ENCODE measurements around the gene ADK. TPM values are rescaled to one million over a fixed set of nuclear protein-coding genes. Genes with fewer than 3 reads are reported as not detected.

Gene ADK
- total RNA-seq, 1 experiment from 2014 or later = 159 TPM

GRCh38 chr10:74518061-74518460 is 367.0 kb downstream of the ADK start:
- Histone ChIP-seq H3K4me1 (replicated peaks; ENCODE audit: insufficient read depth) (no peaks in the 10 kb centered on the region), H3K79me2 (ENCODE audit: low read depth) (no peaks in the 10 kb centered on the region), H3K27ac (no peak overlapping the region), H3K9me2 (ENCODE audit: insufficient read depth) (0 out of 2 replicates have a peak, but pooled peaks cover 3% of the 10 kb centered on the region), H3K4me2 (no peak overlapping the region), H3K4me3 (no peak overlapping the region), H3F3A (ENCODE audit: insufficient read depth, low read depth) (no peaks in the 10 kb centered on the region), H3K36me3 (ENCODE audit: low read depth) (no peaks in the 10 kb centered on the region), H3K9me3 (ENCODE audit: insufficient read depth, low read depth) (peaks cover 5% of the 10 kb centered on the region), H4K20me1 (ENCODE audit: insufficient read depth) (0 out of 2 replicates have a peak, but pooled peaks cover 3% of the 10 kb centered on the region), H2AFZ (no peak overlapping the region), H3K27me3 (ENCODE audit: insufficient read depth, low read depth) (no peaks in the 10 kb centered on the region)
- ChIA-PET POLR2A (ENCODE audit: unreplicated experiment) (no interaction called here), CTCF (interaction anchor here (0.7 kb wide), 1 partner anchor 120 kb away, joined by 6 read pairs; no protein-coding TSS in a partner anchor)
- DNase-seq = no peak
- TF ChIP-seq EZH2 (IDR thresholded peaks at IDR 0.05; ENCODE audit: low read depth) = no peak
- no peak for TF ChIP-seq CTCF (conservative IDR thresholded peaks at IDR 0.05)
- intact Hi-C loops (cut with micrococcal nuclease; ENCODE audit: unreplicated experiment) = no loop called here
- BruUV-seq (replicated peaks) = no TSS peak

- CTCF ChIA-PET = no interaction called here
Measured at GRCh38 chr10:74521526-74521925, 370.5 kb downstream of the ADK start.

GRCh38 chr10:74523199-74523598 is 372.2 kb downstream of the ADK start:
- no peak overlapping the region for H3K4me3 ChIP-seq
- ChIA-PET CTCF (no interaction called here), POLR2A (ENCODE audit: unreplicated experiment) (interaction anchor here (0.6 to 0.7 kb wide), 2 partner anchors 480 to 557 kb away, joined by 3 to 6 read pairs; no protein-coding TSS in a partner anchor)
- no TSS peak for BruUV-seq (replicated peaks)
- TF ChIP-seq CTCF (conservative IDR thresholded peaks at IDR 0.05) (no peak), EZH2 (IDR thresholded peaks at IDR 0.05; ENCODE audit: low read depth) (no peak)
- H3F3A ChIP-seq (ENCODE audit: insufficient read depth, low read depth) = no peaks in the 10 kb centered on the region
- no peaks in the 10 kb centered on the region for H3K4me1 ChIP-seq (replicated peaks; ENCODE audit: insufficient read depth)
- no peak overlapping the region for H3K4me2 ChIP-seq
- intact Hi-C loops (cut with micrococcal nuclease; ENCODE audit: unreplicated experiment) = no loop called here
- H3K27me3 ChIP-seq (ENCODE audit: insufficient read depth, low read depth) = no peaks in the 10 kb centered on the region
- no peaks in the 10 kb centered on the region for H3K9me3 ChIP-seq (ENCODE audit: insufficient read depth, low read depth)
- H4K20me1 ChIP-seq (ENCODE audit: insufficient read depth) = 0 out of 2 replicates have a peak, but pooled peaks cover 3% of the 10 kb centered on the region
- no peaks in the 10 kb centered on the region for H3K36me3 ChIP-seq (ENCODE audit: low read depth)
- H3K9me2 ChIP-seq (ENCODE audit: insufficient read depth) = 0 out of 2 replicates have a peak, but pooled peaks cover 3% of the 10 kb centered on the region
- DNase-seq = no peak
- H2AFZ ChIP-seq = no peak overlapping the region
- no peak overlapping the region for H3K27ac ChIP-seq
- no peaks in the 10 kb centered on the region for H3K79me2 ChIP-seq (ENCODE audit: low read depth)

More at GRCh38 chr10:74521526-74521925, 370.5 kb downstream of the ADK start:
- Histone ChIP-seq H4K20me1 (ENCODE audit: insufficient read depth) (0 out of 2 replicates have a peak, but pooled peaks cover 3% of the 10 kb centered on the region), H2AFZ (no peak overlapping the region), H3K9me3 (ENCODE audit: insufficient read depth, low read depth) (no peaks in the 10 kb centered on the region), H3K4me1 (replicated peaks; ENCODE audit: insufficient read depth) (no peaks in the 10 kb centered on the region), H3K27ac (no peak overlapping the region), H3K79me2 (ENCODE audit: low read depth) (no peaks in the 10 kb centered on the region), H3F3A (ENCODE audit: insufficient read depth, low read depth) (no peaks in the 10 kb centered on the region), H3K4me2 (no peak overlapping the region), H3K36me3 (ENCODE audit: low read depth) (no peaks in the 10 kb centered on the region), H3K27me3 (ENCODE audit: insufficient read depth, low read depth) (no peaks in the 10 kb centered on the region), H3K4me3 (no peak overlapping the region), H3K9me2 (ENCODE audit: insufficient read depth) (0 out of 2 replicates have a peak, but pooled peaks cover 3% of the 10 kb centered on the region)
- intact Hi-C loops (cut with micrococcal nuclease; ENCODE audit: unreplicated experiment) = no loop called here
- TF ChIP-seq CTCF (conservative IDR thresholded peaks at IDR 0.05) = no peak
- BruUV-seq (replicated peaks) = no TSS peak
- POLR2A ChIA-PET (ENCODE audit: unreplicated experiment) = no interaction called here
- no peak for DNase-seq
